ENCODE measurements around the gene PDIA5.

Gene PDIA5

DNA sequence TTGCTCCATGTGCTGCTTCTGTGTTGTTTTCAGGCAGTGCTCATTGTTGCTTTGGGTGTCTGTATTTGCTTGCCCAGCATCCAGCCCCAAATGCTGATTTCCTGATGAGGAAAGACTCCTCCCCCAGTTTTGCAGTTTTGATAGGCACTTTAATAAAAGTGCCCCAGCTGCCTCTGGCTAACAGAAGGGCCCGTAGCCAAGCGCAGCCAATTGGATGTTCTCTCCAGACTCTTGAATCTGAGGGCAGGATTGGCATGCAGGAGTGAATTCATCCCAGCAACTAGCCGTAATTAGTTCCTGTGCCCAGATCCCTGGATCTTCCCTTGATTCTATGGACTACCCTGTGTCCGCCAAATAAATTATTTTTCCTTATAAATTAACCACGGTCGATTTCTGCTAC lies 24.4 kb upstream of the PDIA5 start:
- DNase-seq (ENCODE audit: low read depth) = no peak

DNA sequence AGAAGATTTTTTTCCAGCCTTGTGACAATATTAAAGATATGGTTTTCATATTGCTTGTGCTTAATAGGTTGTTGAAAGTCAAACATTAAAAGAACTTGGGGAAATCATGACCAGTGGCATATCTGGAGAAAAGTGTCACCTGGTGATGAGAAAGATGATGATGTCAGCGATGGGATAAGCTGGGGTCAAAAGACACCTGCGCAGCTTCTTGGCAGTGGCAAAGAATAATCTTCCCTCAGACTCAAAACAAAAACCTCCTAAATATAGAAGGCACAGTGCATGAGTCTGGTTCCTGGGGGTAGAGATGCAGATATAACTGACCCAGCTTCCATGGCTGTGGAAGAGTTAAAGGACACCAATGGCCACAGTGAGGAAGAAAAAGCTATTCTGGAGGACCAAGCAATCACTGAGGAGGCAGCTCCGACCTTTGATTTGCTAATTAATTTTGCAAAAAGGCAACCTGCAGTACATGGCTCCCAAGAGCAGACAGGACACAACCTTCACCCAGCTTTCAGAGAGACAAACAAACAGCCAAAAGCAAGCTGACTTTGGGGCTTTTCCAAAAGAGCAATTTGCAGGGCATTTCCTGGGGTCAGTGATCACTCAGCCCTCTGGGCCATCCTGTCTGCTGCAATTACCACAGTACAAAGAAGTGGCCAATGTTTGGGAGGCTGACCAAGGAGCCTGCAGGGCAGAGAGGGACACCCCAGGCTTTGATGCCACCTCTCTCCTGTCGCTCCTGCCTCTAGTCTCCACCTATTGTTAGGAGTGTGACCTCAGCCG lies 21.7 kb upstream of the PDIA5 start:
- no peak for DNase-seq (ENCODE audit: low read depth)

DNA sequence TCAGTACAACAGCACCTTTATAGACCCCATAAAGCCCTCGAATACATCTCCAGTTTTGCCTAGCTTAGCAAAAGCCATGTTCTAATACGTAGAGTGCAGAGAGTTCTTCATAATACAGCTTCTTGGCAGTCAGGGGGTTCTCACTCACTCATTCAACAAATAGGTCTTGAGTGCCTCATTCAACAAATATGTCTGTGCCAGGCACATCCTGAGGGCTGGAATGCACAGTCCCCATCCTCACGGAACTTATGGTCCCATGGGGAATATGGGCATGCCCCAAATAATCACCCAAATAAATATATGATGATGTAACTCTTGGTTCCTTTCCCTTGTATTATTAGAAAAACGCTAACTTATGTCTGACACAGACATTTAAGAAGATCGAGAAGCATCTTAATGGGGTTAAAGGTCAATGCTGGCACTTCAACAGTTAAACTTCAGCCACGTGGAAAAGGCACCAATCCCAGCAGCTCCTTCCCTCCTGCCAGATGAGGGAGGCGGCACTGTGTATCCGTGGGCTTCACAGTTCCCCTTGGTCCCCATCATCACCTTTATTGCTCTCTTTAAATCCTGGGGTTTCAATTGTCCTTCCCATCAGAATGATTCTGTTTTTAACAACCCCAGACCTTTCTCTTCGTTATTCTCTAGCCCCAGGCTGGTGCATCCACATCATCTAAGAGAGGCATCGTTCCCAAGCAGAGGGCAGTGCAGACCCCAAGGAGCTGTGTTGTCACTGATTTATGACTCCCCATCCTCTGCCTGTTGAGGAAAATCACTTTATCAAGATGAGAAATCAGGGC lies 20.4 kb upstream of the PDIA5 start:
- DNase-seq (ENCODE audit: low read depth) = no peak

DNA sequence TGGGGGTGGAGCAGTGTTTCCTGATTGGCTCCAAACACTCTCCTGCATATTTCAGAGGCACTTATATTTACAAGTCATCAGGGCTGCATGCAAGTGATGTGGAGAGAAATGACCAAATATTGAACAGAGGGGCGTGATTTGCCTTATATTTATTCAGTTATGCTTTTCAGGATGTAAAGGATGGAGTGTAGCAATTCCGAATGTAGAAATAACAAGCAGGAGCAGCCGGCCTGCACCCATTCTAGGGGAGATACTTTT lies 19.8 kb upstream of the PDIA5 start:
- DNase-seq (ENCODE audit: low read depth) = no peak

DNA sequence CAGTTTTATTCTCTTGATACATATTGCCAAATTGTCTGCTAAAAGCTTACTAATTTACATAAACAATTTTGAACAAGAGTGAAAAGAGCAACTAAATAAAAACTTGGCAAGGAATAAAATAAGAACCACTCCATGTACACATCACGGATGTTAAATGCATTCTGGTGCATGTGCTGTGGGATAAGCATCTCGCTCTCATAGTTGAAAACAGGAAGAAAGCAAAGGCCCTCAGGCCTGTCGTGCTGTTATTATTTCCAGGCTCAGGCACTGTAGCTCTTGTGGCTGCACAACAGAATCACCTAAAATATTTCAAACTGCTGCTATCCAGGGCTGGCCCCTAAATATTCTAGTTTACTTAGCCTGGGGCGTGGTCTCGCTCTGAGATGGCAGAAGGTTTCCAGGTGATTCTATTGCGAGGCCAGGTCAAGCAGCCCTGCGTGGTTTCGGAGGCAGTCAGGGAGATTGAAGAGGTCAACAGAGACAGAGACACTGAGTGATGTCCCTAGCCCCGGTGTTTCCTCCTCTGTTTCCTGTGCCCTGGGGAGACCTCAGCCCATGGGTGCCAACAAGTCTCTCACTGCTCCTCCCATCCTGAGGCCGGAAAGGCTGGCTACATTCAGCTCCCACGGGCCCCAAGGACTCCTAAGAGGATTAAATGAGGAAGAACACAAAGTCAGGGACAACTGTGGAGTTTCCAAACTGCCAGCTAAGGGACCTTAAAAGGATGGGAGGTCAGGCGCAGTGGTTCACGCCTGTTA lies 18.2 kb upstream of the PDIA5 start:
- DNase-seq (ENCODE audit: low read depth) = no peak

DNA sequence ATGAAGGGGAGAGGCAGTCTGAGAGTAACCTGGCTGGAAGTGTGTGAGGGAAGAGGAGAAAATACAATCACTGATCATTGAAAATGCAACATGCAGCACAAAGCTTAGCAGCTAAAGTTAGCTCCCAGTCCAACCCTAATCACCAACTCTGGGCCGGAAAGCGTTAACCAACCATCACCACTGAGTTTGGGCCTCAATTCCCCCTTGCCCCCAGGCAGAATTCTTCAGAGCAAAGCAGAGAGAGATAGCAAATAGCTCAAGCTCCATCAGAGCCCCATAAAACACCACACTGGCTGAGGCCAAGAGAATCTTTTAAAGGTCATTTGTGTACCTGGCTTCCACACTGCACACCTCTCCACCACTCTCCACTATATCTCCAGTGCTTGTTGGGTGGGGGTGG lies 16.2 kb upstream of the PDIA5 start:
- no peak for DNase-seq (ENCODE audit: low read depth)

DNA sequence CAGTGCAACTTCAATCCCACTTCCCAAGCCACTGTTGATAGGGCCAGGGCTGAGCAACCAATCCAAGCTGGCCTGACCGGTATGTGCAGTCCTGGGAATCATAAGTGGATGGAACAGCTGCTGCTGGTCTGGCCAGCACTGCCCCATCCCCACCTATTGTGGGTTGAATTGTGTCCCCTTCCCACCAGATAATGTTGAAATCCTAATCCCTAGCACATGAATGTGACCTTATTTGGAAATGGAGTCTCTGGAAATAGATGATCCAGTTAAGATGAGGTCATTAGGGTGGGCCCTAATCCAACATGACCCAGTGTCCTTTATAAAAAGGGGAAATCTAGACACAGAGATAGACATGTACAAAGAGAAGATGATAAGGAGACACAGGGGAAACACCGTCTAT lies 13.7 kb upstream of the PDIA5 start:
- no peak for DNase-seq (ENCODE audit: low read depth)

DNA sequence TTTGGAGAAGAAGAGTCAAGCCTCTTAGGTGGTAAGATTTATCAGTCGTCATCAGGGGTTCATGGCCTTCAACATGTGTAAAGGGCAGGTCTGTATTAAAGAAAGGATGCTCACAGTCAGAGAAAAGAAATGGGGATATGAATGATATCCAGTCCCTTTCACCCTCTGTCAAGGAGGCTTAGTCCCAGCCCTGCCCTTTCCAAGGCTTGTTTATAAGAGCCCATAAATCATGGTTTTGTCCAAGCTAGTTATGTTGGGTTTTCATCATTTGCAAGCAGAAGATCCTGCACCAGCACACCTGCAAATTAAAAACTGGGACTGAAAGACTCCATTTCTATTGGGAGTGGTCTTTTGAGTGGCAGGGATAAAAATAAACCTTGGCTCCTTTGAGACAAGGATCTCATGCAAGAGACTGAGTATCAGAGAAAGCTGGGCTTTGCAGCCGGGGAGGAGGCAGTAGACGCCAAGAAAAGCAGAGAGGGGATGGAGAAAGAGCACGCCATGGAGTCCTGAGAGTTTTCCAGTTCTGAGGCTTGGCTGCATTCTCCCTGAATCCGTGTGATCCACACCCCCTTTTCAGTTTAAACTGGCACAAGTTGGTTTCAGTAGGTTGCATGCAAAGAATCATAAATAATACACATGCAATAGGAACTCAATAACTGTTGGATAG lies 12.6 kb upstream of the PDIA5 start:
- no peak for DNase-seq (ENCODE audit: low read depth)

DNA sequence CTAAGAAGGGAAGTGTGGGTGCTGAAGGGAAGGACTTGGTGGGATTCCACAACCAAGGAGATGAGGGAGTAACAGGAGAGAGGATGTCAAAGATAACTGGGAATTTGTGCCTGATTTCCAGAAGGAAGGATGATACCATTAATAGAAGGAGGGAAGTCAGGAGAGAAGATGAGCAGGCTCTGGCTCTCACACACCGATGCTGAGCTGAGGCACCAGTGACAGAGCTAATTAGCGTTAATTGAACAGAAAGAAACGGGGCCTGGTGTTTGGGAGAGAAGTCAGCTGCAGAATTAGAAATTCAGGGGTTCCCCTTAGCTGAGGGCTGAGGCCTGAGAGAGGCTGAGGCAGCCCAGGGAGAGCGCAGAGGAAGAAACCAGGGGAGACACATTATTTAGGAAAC lies 11.9 kb upstream of the PDIA5 start:
- DNase-seq (ENCODE audit: low read depth) = no peak

DNA sequence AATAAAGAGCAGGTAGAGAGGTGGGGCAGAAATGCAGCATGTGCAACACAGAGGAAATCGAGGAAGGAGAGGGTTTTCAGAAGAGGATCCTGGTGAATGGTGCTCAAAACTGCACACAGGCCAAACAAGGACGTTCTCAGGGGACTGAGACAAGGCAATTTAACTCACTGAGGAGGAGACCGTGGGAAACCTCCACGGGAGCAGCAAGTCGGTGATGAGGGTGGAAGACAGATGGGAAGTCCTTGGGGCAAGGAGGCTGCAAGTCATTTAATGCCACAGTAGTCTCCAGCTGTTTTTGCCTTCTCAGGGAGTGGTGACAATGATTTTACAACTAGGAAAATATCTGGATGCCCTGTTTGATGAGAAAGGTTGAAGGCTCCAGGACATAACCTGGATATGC lies 11.5 kb upstream of the PDIA5 start:
- no peak for DNase-seq (ENCODE audit: low read depth)

DNA sequence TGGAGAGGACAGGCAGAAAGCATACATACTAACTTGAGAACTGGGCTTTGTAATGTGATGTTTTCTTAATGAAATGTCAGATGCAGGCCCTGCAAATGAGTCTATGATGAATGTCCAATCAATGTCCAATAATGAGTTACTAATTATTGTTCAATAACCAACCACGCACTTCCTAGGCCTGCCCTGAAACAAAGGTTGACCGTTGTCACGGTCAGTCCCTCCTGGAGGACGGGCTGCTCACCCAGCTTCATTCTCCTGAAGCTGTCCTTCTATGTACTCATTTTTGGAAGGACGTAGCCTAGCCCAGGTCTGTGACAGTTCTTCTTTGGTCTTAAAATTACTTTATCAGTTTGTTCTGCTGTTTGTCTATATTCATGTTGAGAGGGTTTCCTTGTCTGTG lies 8.3 kb upstream of the PDIA5 start:
- no peak for DNase-seq (ENCODE audit: low read depth)

DNA sequence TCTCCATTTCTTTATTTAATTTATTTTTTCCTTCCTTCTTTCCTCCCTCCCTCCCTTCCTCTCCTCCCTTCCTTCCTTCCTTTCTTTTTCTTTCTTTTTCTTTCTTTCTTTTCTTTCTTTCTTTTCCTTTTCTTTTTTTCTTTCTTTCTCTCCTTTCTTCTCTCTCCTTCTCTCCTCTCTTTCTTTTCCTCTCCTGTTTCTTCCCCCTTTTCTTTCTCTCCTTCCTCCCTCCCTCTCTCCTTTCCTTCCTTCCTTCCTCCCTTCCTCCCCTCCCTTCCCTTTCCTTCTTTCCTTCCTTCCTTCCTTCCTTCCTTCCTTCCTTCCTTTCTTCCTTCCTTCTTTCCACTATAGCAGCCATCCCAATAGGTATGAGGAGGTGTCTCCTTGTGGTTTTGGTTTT lies 6.8 kb upstream of the PDIA5 start:
- DNase-seq (ENCODE audit: low read depth) = no peak

DNA sequence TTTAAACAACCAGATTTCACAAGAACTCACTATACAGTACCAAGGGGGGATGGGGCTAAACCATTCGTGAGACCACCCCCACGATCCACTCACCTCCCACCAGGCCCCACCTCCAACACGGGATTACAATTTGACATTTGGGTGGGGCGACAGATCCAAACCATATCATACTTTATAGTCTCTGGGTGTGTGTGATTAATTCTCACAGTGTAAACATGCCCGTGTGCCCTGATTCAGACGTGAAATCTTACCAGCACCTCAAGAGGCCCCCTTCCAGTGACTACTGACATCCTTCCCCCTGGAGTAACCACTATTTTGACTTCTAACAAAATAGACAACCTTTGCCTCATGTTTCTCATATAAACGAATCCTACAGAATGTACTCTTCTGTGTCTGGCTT lies 5.0 kb upstream of the PDIA5 start:
- DNase-seq (ENCODE audit: low read depth) = no peak

DNA sequence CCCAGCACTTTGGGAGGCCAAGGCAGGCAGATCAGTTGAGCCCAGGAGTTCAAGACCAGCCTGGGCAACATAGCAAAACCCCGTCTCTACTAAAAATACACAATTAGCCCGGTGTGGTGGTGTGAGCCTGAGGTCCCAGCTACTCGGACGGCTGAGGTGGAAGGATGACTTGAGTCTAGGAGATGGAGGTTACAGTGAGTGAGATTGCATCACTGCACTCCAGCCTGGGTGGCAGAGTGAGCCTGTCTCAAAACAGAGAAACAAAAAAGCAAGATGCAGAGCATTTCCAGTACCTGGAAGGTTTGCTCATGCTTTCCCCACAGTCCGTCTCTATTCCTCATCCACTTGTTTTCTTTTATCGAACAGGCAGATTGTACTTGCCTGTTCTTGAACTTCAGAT lies 3.8 kb upstream of the PDIA5 start:
- no peak for DNase-seq (ENCODE audit: low read depth)

DNA sequence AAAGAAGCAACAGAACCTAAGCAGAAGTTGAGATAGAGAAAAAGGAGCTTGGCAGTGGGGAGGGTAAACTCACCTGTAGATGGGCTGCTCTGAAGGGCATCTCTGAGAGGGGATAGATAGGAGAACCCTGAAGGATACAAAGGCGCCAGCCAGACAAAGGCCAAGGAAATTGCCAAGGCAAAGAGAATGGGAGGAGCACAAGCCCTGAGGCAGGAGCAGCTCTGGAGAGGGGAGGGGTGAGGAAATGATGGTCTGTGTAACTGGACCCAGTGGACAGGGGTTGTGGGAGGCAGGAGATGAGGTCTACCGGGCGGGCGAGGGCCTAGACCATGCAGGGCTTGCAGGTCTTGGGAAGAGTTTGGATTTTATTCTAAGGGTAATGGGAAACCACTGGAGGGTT lies 2.3 kb upstream of the PDIA5 start:
- DNase-seq (ENCODE audit: low read depth) = no peak

DNA sequence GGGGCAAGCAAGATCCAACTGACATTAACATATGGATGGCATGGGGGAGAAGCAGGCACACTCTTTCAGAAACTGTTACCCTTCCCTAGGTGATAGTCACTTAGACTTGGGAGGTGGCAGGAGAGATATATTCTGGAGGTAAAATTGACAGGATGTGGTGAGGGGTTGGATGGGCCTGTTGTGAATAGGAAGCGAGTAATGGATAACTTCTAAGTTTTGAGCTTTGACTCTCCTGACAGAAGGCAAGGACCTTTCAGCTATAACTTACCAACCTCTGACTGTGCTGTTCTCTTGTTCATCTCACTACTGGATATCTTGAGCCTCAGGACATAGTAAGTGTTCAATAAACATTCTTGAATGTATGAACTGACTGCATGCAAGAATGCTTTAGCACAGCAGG lies 1.9 kb upstream of the PDIA5 start:
- no peak for DNase-seq (ENCODE audit: low read depth)

DNA sequence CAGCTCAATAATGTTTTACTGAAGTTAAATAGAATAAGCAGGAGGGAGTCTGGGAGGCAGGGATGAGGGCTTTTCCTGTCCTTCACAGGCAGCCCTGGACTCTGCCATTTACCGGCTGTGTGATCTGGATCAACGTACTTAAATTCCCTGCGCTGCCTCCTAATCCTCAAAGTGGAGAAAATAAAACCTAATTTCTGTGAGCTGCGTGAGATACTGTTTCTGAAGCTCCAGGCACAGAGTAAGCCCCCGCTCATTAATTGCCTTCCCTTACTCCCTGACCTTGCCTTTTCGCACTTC lies 278 bp upstream of the PDIA5 start:
- no peak for DNase-seq (ENCODE audit: low read depth)

DNA sequence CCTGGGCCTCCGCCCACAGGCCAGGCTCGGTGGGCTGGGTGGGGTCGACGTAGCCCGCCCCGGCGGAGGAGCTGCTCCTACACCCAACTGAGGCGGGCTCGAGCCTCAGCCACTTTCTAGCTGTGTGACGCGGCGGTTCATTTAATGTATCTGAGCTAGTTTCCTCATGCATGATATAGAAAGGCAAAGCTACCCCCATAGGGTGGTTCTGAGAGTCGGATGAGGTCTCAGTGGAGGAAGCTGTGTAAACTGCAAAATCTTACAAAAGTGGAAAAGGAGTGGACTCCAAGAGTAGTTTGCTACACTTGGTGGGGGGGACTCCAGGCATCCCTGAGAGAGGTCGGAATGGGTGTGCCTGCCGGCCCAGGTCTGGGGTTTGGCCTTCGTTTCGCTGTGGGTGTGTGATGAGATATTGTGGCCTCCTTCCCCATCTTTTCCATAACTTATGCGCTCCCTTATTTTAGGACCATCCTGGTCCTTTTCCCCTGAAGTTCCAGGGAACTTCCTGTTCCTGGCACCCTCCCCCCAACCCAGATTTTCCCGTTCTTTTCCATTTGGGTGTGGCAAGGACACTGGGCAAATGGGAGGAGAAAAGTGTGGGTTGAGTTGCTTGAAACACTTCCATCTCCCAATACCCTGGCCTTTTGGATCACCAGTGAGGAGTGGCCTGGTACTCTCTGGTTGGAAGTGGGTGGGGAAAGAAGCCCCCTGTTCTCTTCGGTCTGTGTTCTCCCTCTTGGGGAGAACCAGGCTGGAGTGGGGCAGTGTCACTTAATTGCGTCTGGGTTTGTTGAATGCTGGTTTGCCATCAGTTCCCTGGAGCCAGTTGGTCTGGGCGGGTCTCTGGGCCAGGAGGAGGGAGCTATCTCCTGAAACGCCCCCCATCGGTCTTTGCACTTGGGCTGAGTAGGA lies 1.1 kb downstream of the PDIA5 start:
- DNase-seq (ENCODE audit: low read depth) = no peak

DNA sequence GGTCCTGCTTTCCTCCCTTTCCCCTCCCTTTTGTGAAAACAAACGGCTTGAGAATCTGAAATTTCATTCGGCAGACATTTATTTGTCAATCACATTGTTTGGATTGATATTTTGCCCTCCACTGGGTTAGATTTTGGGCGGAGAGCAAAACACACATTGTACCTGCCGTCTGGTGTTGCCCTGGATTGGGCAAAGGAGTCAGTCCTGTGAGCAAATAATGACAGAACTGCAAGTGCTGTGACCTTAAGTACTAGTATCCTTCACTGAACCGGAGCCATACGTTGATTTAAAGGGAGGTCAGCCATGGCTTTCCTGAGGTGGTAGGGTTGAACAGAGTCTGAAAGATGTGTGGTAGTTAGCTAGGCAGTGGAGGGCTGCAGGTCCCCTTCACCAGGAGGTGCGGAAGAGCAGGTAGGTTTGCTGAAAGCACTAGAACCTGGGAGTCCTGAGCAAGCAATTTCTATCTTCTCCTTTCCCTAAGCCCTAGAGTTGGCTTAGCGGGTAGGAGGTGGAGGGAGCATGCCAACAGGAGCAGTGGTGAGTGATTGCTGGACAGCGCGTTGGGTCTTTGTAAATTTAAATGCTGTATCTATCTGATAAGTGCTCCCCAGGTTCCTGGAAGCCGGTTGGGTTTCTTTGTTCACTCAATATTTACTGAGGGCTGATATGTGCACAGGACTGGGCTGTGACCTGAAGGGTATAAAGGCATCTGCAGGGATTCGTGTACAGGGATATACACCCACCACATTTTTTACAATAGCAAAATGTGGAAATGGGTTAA lies 2.0 kb downstream of the PDIA5 start:
- no peak for DNase-seq (ENCODE audit: low read depth)

DNA sequence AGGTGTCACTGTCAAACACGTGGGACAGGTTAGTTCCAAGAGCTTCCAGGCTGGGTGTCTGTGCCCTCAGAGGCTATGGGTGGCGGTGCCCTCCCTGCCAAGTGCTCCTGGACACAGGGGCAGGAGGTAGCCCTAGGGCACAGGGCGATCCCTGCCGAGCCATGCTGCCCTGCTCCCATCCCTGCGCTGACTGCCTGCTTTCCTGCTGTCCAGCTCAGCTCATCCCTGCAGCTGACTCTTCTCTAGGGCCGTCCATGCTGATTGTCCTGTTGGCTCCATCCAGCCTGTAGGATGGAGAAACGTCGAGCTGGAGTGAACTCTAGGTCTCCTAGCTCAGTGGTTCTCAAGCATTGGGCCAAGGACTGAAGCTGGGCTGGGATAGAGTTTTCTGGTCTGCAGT lies 3.7 kb downstream of the PDIA5 start:
- no peak for DNase-seq (ENCODE audit: low read depth)

DNA sequence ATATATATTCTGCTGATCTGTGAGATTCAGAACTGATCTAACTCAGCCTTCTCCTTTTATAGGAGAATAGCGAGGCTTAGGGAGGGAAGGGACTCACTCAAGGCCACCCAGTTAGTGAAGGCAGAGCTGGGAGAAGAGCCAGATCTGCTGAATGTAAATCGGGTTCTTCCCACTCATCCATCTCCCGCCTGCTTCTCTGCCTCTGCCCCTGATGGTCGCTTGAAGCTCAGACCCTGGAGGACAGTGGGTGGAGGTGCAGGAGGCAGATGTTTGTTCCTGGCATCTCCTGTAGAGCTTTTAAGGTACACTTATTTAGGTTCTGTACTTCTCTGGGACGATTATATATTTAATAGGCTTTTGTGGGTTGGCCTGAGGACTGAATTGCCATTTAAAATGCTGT lies 4.3 kb downstream of the PDIA5 start:
- DNase-seq (ENCODE audit: low read depth) = no peak

Data from fibroblast of the conjunctiva (primary cell).